Middle frontal gyrus (tissue), 1 donor: ENCODE results near the gene CRYGC.

ENCODE experiments used
- DNase-seq: peaks from one replicate; pipeline ENCODE4 v3.0.0-alpha.2; 2015; ENCODE audit warnings: low spot score; ENCODE audit errors: extremely low spot score

The CRYGC gene

DNA sequence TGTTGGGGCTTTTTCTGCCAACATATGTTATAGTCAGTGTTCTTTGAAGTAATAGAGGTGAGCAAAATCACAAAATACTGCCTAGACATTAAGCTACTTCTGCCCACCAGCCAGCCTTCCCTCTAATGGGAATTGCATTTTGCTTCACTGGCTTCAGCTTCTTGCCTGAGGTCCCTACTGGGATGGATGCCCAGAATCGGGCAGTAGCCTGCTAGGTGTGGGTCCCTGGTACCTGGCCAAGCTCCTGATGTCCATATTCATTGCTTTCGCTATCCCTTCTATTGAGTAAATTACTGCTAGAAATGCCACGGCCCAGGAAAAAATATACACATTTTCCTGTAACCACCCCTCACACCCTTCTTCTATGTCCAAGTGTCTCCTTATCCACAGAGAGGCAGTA, 32.3 kb downstream of the CRYGC start:
- no peak for DNase-seq

DNA sequence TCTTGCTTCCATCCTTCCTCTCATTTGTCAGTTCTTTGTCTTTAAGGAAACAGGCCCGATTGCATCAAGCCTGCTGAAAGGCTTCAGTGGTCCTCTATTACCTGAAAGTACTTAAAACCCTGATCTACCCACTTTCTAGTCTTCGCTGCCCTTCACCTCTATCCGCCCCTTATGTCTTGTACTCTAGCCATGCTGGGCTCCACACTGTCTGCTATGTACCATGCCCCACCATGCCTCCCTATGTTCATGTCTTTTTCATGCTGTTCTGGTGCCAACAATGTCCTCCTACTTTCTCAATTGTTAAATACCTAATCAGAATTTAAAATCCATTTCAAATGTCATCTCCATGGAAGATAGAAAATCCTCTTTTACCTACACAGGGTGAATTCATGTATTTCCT, 33.5 kb downstream of the CRYGC start:
- no peak for DNase-seq

DNA sequence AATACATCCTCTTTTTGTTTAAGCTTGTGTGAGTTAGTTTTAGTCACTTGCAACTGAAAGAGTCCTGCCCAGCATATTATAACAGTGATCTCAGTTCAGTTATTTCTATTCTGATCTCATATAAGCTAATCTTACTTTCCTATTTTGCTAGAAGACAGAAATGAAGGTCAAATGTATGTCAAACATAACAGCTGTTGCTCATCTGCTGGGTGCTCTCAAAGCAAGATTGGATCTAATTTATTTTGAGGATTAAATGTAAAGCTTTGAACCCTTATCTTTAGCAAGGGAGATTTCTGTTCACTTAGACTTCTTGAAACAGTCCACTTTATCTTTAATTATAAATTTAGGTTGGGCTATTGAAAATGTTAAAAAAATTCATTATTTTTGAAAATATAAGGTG, 36.5 kb downstream of the CRYGC start:
- DNase-seq, result no peak

- DNase-seq, result no peak
Measured at GRCh38 chr2:208092093-208092832, 37.4 kb downstream of the CRYGC start.

DNA sequence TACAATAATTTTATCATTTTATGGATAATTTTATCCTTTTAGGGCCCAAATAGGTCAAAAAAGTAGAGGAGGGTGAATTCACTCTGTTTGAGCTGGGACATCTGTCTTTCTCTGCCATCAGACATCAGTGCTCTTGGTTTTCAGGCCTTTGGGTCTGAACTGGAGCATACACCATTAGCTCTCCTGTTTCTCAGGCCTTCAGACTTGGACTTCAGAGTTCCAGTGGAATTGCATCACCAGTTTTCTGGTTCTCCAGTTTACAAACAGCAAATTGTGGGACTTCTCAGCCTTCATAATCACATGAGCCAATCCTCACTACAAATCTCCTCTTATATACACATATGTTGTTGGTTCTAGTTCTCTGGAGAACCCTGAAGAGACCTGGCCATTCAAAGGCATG, 39.2 kb downstream of the CRYGC start:
- DNase-seq, result no peak

DNA sequence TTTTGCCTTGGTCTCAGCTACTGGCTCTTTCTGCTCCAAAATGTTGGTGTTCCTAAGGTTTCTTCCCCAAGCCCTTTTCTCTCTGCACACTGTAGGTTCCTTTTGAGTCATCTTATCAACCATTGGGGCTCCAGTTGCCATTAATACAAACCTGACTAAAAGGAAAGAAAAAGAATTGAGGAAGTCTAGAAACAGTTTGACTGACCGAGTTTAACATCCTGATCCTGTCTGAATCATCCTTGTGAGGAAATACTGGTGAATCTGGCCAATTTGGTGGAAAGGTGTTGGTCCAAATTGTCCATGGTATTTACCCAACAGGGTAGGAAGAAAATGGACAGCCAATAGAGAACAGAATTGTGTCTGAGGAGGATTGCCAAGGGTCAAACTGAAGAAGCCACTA, 43.6 kb downstream of the CRYGC start:
- no peak for DNase-seq

- no peak for DNase-seq
Measured at GRCh38 chr2:208083807-208084206, 45.8 kb downstream of the CRYGC start.
